Ovary (tissue), 9 donors: ENCODE measurements around the gene MYO6. TPM values are rescaled to one million over a fixed set of nuclear protein-coding genes. Genes with fewer than 3 reads are reported as not detected.

Source experiments
- DNase-seq, 5 donors: peaks; one replicate each; pipeline ENCODE4 v3.0.0-alpha.2; 2019 to 2020
- H3K27ac ChIP-seq, 2 donors: fragments of 200-600 bp; one replicate each; pipeline versions ENCODE4 v1.5.1 to v1.8.0; 2019 to 2022
- H3K27me3 ChIP-seq: fragments of 200-600 bp; one replicate; pipeline ENCODE4 v1.8.0; 2022
- H3K36me3 ChIP-seq: fragments of 200-600 bp; sonication (generic); one replicate; pipeline ENCODE4 v1.5.1; 2019
- H3K4me1 ChIP-seq: one replicate; pipeline ENCODE4 v1.8.1; 2013; ENCODE audit warnings: mild to moderate bottlenecking, moderate library complexity; ENCODE audit not compliant: insufficient read depth
- H3K4me3 ChIP-seq: fragments of 200-600 bp; sonication (generic); one replicate; pipeline ENCODE4 v1.5.1; 2017
- H3K9me3 ChIP-seq, 2 donors: fragments of 200-600 bp in 1 of 2; sonication (generic) in 1 of 2; one replicate each; pipeline versions ENCODE4 v1.5.1 to v1.8.1; 2013 to 2019; ENCODE audit warnings: mild to moderate bottlenecking in 1 of 2, moderate library complexity in 1 of 2
- EP300 ChIP-seq: sonication (generic); formaldehyde crosslinking; IDR thresholded peaks from one replicate; pipeline ENCODE4 v1.6.1; 2017; ENCODE audit warnings: antibody characterized with exemption
- POLR2A ChIP-seq: fragments of 450-650 bp; IDR thresholded peaks from one replicate; pipeline ENCODE4 v1.6.1; 2017; ENCODE audit warnings: antibody characterized with exemption, mild to moderate bottlenecking, moderate library complexity
- WGBS, 3 donors: extraction: QIAGEN DNeasy Blood & Tissue Kit in 1 of 3; methylation state at CpG; one replicate each; pipeline versions ENCODE4 v1.1.5 to v1.1.7; 2013 to 2017; 5-methylcytosine and 5-hydroxymethylcytosine counted together
- intact Hi-C, 4 donors: fragments of 100-400 bp; cut with DNase I; formaldehyde crosslinking; loops; one replicate each; pipeline versions ENCODE4 v1.11.0 to v1.15.1; 2022 to 2023
- polyA plus RNA-seq, 2 donors: library from polyadenylated mRNA; stranded (reverse); fragments of 200-250 nt in 1 of 2; fragments of 350-450 nt in 1 of 2; fragmentation: Illumina TruSeq in 1 of 2; extraction: RNeasy Lipid Tissue Mini Kit (QIAGEN cat#74804) in 1 of 2; gene quantifications; one replicate each; pipeline ENCODE4 v1.2.3, GENCODE V29; 2013 to 2014
- total RNA-seq, 7 donors: library from RNA; depleted of rRNA in 2 of 7; stranded (reverse); fragments of >200 nt in 2 of 7; fragmentation: NEBNext Ultra II Directional in 3 of 7; extraction: Animal tissue kit (Norgen Biotek cat#: 25700) in 3 of 7; gene quantifications; one replicate each; pipeline versions ENCODE4 v1.1.0 to v1.2.4, GENCODE V29; 2016 to 2023
- TF ChIP-seq, protein P1 (sequence below), 3 donors: fragments of 450-650 bp in 2 of 3; fragments of 200-600 bp in 1 of 3; IDR thresholded peaks; one replicate each; pipeline versions ENCODE4 v1.5.1 to v1.8.0; 2016 to 2022; ENCODE audit warnings: antibody characterized with exemption in 3 of 3, mild to moderate bottlenecking in 1 of 3
- donor health status: DM: no; HTN: no; CAD: no; lungs with moderate emphysema.
- donor health status: DM: no; HTN: no; CAD: no.
- donor health status: Bipolar disorder and iron deficiency.
- donor health status: DM: yes; HTN: yes; CAD: no.
- donor health status: DM: no; HTN: no; CAD: no.
- donor health status: DM: yes; HTN: yes; CAD: no.

Gene MYO6
- total and polyA plus RNA-seq, 9 donors = 4.4 to 20.8 (median 12.3) TPM

GRCh38 chr6:75775219-75775618 is 26.2 kb downstream of the MYO6 start:
- no peaks in the 10 kb centered on the region for H3K36me3 ChIP-seq
- H3K27ac ChIP-seq = no peak overlapping the region
- H3K4me3 ChIP-seq = no peak overlapping the region
- no peaks in the 10 kb centered on the region for H3K9me3 ChIP-seq
- no peak for DNase-seq
- no peaks in the 10 kb centered on the region for H3K4me1 ChIP-seq
- TF ChIP-seq EP300 (no peak), POLR2A (no peak)
- TF ChIP-seq, protein P1, sequence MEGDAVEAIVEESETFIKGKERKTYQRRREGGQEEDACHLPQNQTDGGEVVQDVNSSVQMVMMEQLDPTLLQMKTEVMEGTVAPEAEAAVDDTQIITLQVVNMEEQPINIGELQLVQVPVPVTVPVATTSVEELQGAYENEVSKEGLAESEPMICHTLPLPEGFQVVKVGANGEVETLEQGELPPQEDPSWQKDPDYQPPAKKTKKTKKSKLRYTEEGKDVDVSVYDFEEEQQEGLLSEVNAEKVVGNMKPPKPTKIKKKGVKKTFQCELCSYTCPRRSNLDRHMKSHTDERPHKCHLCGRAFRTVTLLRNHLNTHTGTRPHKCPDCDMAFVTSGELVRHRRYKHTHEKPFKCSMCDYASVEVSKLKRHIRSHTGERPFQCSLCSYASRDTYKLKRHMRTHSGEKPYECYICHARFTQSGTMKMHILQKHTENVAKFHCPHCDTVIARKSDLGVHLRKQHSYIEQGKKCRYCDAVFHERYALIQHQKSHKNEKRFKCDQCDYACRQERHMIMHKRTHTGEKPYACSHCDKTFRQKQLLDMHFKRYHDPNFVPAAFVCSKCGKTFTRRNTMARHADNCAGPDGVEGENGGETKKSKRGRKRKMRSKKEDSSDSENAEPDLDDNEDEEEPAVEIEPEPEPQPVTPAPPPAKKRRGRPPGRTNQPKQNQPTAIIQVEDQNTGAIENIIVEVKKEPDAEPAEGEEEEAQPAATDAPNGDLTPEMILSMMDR (IDR thresholded peaks at IDR 0.05) = no peak
- intact Hi-C loops = no loop called here
- WGBS, 3 donors = 71 to 82% (median 72%) methylated on average over 3 of the region's 3 CpGs
- no peaks in the 10 kb centered on the region for H3K27me3 ChIP-seq

DNA sequence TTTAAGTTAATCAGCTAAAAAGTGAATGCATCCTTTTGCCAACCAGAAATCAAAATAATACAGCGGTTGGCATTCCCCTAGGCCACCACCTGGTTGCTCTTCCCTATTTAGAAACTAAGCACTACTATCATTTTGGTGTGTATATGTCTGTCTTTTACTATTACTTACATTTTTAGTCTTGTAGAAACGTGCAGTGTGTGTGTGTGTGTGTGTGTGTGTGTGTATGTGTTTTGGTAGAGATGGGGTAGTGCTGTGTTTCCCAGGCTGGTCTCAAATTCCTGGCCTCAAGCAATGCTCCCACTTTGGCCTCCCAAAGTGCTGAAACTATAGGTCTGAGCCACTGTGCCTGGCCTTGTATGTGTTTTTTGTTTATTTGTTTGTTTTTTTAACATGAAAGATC is 27.4 kb downstream of the MYO6 start:
- Histone ChIP-seq H3K27ac (no peak overlapping the region), H3K4me3 (no peak overlapping the region), H3K4me1 (peaks cover 4% of the 10 kb centered on the region), H3K9me3 (no peaks in the 10 kb centered on the region), H3K27me3 (no peaks in the 10 kb centered on the region), H3K36me3 (no peaks in the 10 kb centered on the region)
- intact Hi-C loops = no loop called here
- no peak for DNase-seq
- TF ChIP-seq EP300 (no peak), POLR2A (no peak)
- TF ChIP-seq, protein P1 (IDR thresholded peaks at IDR 0.05) = no peak
- 38 to 64% (median 40%) methylated on average over 2 of the region's 2 CpGs for WGBS, 3 donors

DNA sequence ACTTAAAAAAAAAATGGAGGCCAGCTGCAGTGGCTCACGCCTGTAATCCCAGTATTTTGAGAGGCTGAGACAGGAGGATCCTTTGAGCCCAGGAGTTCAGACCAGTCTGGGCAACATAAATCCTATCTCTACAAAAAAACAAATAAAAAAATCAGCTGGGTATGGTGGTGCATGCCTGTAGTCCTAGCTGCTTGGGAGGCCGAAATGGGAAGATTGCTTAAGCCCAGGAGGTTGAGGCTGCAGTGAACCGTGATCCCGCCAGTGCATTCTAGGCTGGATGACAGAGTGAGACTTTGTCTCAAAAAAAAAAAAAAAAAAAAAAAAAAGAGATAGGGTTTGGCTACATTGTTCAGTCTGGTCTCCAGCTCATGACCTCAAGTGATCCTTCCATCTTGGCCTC is 29.7 kb downstream of the MYO6 start:
- intact Hi-C loops = no loop called here
- 97 to 98% (median 98%) methylated on average over 4 of the region's 4 CpGs for WGBS, 3 donors
- Histone ChIP-seq H3K27me3 (no peaks in the 10 kb centered on the region), H3K27ac (no peak overlapping the region), H3K4me1 (peaks cover 7% of the 10 kb centered on the region), H3K4me3 (no peak overlapping the region), H3K36me3 (no peaks in the 10 kb centered on the region), H3K9me3 (no peaks in the 10 kb centered on the region)
- no peak for DNase-seq
- TF ChIP-seq POLR2A = no peak
- TF ChIP-seq, protein P1 (IDR thresholded peaks at IDR 0.05) = no peak
- no peak for TF ChIP-seq EP300

GRCh38 chr6:75786152-75786551 is 37.1 kb downstream of the MYO6 start:
- intact Hi-C loops = no loop called here
- no peak for DNase-seq
- H3K4me1 ChIP-seq = peaks cover 7% of the 10 kb centered on the region
- WGBS, 3 donors = 86 to 91% (median 88%) methylated on average over 2 of the region's 2 CpGs
- no peak overlapping the region for H3K4me3 ChIP-seq
- no peak overlapping the region for H3K27ac ChIP-seq
- no peaks in the 10 kb centered on the region for H3K27me3 ChIP-seq
- TF ChIP-seq EP300 = no peak
- TF ChIP-seq POLR2A = no peak
- TF ChIP-seq, protein P1 (IDR thresholded peaks at IDR 0.05) = no peak
- H3K36me3 ChIP-seq = no peaks in the 10 kb centered on the region
- no peaks in the 10 kb centered on the region for H3K9me3 ChIP-seq
